K562 (cell line): ENCODE measurements around the gene SERGEF. TPM values are rescaled to one million over a fixed set of nuclear protein-coding genes. Genes with fewer than 3 reads are reported as not detected.

ENCODE experiments used
- FOXM1 ChIP-seq, 2 experiments: fragments of 450-650 bp in 1 of 2; sonication (generic) in 1 of 2; formaldehyde crosslinking in 1 of 2; IDR thresholded peaks; 2 replicates each; pipeline versions ENCODE4 v1.6.1 to v1.9.0; 2017 to 2022; ENCODE audit warnings: low read depth in 2 of 2, mild to moderate bottlenecking in 2 of 2, missing genetic modification reagents in 1 of 2, moderate library complexity in 1 of 2
- NR2C2 ChIP-seq, 2 experiments: fragments of 200-800 bp in 1 of 2; sonication (Bioruptor generic) in 1 of 2; sonication (generic) in 1 of 2; formaldehyde crosslinking in 1 of 2; IDR thresholded peaks; 2 replicates each; pipeline versions ENCODE4 v1.6.1 to v1.8.0; 2016 to 2022; ENCODE audit warnings: mild to moderate bottlenecking in 1 of 2, missing compliant biosample characterization in 1 of 2, missing genetic modification characterization in 1 of 2, missing genetic modification reagents in 1 of 2
- PREB ChIP-seq: sonication (generic); formaldehyde crosslinking; IDR thresholded peaks from 2 replicates; pipeline ENCODE4 v1.8.1; 2023; ENCODE audit warnings: mild to moderate bottlenecking, missing genetic modification reagents
- TSC22D4 ChIP-seq: fragments of 450-650 bp; IDR thresholded peaks from 2 replicates; pipeline ENCODE4 v1.6.1; 2016; ENCODE audit warnings: missing genetic modification characterization, missing biosample characterization, control low read depth
- ZBTB11 ChIP-seq, 3 experiments: fragments of 200-800 bp in 1 of 3; fragments of 250-450 bp in 1 of 3; fragments of 450-650 bp in 1 of 3; sonication (Bioruptor Pico) in 1 of 3; sonication (Bioruptor generic) in 1 of 3; formaldehyde crosslinking in 1 of 3; IDR thresholded peaks; 2 replicates each; pipeline versions ENCODE4 v1.6.1 to v1.8.0; 2016 to 2022; ENCODE audit warnings: mild to moderate bottlenecking in 2 of 3, missing genetic modification characterization in 2 of 3, missing compliant biosample characterization in 1 of 3, moderate library complexity in 1 of 3
- polyA plus RNA-seq, 8 experiments: library from polyadenylated mRNA; depleted of rRNA in 4 of 8; stranded (reverse) in 5 of 8; unstranded in 3 of 8; fragments of >200 nt; fragmentation: Nextera tagmentation in 2 of 8; fragmentation: Illumina TruSeq in 1 of 8; extraction: Ambion mirVana in 2 of 8; extraction: Trizol in 1 of 8; gene quantifications; 2 replicates each; pipeline versions ENCODE4 v1.2.1 to v1.2.3, GENCODE V29; 2011 to 2014; ENCODE audit warnings: inconsistent platforms in 1 of 8, missing spikeins in 1 of 8
- total RNA-seq, 7 experiments: library from RNA; depleted of rRNA in 6 of 7; stranded (reverse); fragments of >200 nt in 6 of 7; fragmentation: Illumina TruSeq in 2 of 7; extraction: Trizol in 2 of 7; gene quantifications; 2 replicates each; pipeline versions ENCODE4 v1.2.1 to v1.2.3, GENCODE V29; 2011 to 2021; ENCODE audit warnings: low replicate concordance in 1 of 7
- TF ChIP-seq, protein P1 (sequence below): sonication (generic); formaldehyde crosslinking; IDR thresholded peaks from 2 replicates; pipeline ENCODE4 v1.8.1; 2023; ENCODE audit warnings: mild to moderate bottlenecking, missing genetic modification reagents

Gene SERGEF
- total and polyA plus RNA-seq, 9 of the 15 experiments (the other 6 are each of a cell fraction or from before 2014, with no cell fraction given), result 10.2 to 28.0 (median 19.9) TPM

DNA sequence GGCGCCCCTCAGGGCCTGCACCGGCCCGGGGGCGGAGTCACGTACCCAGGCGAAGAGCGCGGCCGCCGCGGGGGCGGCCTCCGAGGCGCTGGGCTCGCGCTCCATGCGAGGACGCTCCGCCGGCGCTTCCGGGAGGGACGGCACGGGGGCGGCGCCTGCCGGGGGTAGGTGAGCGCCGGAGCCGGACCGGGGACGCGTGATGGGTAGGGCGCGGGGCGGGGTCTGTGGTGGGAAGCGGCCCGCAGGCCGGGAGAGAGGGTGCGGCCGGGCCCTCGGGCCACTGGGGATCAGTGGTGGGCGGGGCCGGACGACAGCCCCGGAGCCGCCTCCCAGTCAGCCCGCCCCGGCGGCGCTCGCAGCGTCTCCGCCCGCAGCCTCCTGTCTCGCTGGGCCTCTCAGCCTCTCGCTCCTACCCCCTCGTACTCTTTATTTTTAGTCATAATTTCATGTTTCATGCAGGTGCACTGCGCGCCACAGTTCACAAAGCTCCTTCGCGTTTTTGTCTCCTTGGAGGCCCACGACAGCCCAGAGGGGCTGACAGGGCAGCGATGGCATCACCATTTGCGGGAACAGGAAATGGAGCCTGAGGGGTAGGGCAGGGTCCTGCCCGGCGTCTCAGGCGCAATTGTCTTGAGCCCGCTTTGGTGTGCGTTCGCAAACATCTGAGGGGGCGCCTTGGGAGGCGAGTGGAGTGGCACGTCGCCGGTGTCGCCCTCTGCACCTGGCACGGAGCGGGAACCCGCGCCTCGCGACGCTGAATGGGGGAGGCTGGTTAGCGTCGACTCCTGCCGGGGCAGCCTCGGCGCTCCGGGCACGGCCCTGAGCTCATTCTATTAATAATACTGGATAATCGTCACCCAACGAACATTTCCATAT, at the start of gene SERGEF (continued):
- TF ChIP-seq, protein P1, sequence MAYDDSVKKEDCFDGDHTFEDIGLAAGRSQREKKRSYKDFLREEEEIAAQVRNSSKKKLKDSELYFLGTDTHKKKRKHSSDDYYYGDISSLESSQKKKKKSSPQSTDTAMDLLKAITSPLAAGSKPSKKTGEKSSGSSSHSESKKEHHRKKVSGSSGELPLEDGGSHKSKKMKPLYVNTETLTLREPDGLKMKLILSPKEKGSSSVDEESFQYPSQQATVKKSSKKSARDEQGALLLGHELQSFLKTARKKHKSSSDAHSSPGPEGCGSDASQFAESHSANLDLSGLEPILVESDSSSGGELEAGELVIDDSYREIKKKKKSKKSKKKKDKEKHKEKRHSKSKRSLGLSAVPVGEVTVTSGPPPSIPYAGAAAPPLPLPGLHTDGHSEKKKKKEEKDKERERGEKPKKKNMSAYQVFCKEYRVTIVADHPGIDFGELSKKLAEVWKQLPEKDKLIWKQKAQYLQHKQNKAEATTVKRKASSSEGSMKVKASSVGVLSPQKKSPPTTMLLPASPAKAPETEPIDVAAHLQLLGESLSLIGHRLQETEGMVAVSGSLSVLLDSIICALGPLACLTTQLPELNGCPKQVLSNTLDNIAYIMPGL (CRISPR knock-in tag), result 0 out of 2 replicates have a peak, but pooled peaks have one; percentile 19
- TF ChIP-seq PREB (CRISPR knock-in tag) (no peak), FOXM1 (IDR thresholded peaks at IDR 0.05; ENCODE audit: low read depth) (no peak), FOXM1 (CRISPR knock-in tag; IDR thresholded peaks at IDR 0.05; ENCODE audit: low read depth) (no peak; the same call in 1 of the 2 replicates), TSC22D4 (tag) (no peak), ZBTB11 (CRISPR knock-in tag; IDR thresholded peaks at IDR 0.05) (peak in 2 of 3 experiments; percentile 31 to 89; a peak in 2 of 6 replicates), NR2C2 (CRISPR knock-in tag; IDR thresholded peaks at IDR 0.05) (no peak), NR2C2 (tag; IDR thresholded peaks at IDR 0.05) (peak; percentile 51)
